ENCODE measurements around the gene PLXNB3.

GRCh38 chrX:153816831-153817690 lies 53.0 kb downstream of the PLXNB3 start:
- TF ChIP-seq ZNF70 (CRISPR knock-in tag; IDR thresholded peaks at IDR 0.05) = no peak
- no peak for TF ChIP-seq TOX (CRISPR knock-in tag; IDR thresholded peaks at IDR 0.05; ENCODE audit: borderline replicate concordance)
- no peak for TF ChIP-seq POU6F1 (CRISPR knock-in tag; IDR thresholded peaks at IDR 0.05; ENCODE audit: borderline replicate concordance, low read depth)
- no peak for TF ChIP-seq ESRRG (CRISPR knock-in tag; IDR thresholded peaks at IDR 0.05)
- no peak for TF ChIP-seq PATZ1 (CRISPR knock-in tag; IDR thresholded peaks at IDR 0.05; ENCODE audit: borderline replicate concordance)
- no peak for TF ChIP-seq GLIS3 (CRISPR knock-in tag; IDR thresholded peaks at IDR 0.05)
- TF ChIP-seq CSRNP3 (CRISPR knock-in tag; IDR thresholded peaks at IDR 0.05) = no peak
- no peak for TF ChIP-seq ZFP3 (CRISPR knock-in tag; IDR thresholded peaks at IDR 0.05)
- no peak for TF ChIP-seq ARNTL (CRISPR knock-in tag; IDR thresholded peaks at IDR 0.05; ENCODE audit: borderline replicate concordance, low read depth)
- no peak for TF ChIP-seq CREB5 (CRISPR knock-in tag; IDR thresholded peaks at IDR 0.05; ENCODE audit: low read depth)
- TF ChIP-seq RARB (CRISPR knock-in tag; IDR thresholded peaks at IDR 0.05) = no peak
- no peak for TF ChIP-seq SNAI2 (CRISPR knock-in tag; IDR thresholded peaks at IDR 0.05)
